Measurements from ENCODE around the gene NOTCH1. TPM values are rescaled to one million over a fixed set of nuclear protein-coding genes. Genes with fewer than 3 reads are reported as not detected.
"Not testable (repeated sequence)": the region's sequence is repeated elsewhere in the genome, so short reads cannot be mapped to it uniquely, and the experiment has no call there.

Gene NOTCH1
- total RNA-seq, 3 donors from 2014 or later = 12.6 to 33.8 (median 21.1) TPM

DNA sequence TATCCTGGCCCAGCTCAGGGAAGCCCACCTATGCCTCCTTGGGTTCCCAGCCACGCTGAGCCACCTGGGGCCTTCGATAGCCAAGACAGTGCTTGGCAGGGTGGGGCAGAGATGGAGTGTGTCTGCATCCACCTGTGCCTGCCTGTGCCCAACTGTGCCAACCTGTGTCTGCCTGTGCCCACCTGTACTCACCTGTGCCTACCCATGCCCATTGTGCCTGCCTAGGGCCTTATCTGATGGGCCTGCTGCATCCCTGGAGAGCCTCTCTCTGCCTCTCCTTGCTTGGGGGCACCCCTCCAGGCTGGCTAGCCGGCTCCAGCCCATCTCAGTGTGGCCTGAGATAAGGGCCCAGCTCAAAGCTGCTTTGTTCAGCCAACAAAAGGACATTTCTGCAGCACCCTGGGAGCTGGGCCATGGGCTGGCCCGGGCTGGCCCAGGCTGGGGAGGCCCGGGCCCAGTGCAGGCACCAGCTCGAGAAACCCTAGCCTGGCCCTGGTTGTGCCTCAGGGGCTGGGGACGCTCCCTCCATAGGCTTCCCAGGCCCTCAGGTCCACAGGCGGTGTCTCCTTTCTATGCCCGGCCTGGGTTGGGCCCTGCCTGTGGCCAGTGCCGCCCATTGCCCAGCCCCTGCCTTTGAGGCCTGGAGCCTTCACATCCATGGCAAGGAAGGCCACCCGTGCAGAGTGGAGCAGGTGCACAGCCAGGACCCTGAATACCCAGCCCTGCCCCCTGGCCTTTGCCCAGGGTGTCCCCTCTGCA lies 37.3 kb upstream of the NOTCH1 start:
- TF ChIP-seq, protein P1, sequence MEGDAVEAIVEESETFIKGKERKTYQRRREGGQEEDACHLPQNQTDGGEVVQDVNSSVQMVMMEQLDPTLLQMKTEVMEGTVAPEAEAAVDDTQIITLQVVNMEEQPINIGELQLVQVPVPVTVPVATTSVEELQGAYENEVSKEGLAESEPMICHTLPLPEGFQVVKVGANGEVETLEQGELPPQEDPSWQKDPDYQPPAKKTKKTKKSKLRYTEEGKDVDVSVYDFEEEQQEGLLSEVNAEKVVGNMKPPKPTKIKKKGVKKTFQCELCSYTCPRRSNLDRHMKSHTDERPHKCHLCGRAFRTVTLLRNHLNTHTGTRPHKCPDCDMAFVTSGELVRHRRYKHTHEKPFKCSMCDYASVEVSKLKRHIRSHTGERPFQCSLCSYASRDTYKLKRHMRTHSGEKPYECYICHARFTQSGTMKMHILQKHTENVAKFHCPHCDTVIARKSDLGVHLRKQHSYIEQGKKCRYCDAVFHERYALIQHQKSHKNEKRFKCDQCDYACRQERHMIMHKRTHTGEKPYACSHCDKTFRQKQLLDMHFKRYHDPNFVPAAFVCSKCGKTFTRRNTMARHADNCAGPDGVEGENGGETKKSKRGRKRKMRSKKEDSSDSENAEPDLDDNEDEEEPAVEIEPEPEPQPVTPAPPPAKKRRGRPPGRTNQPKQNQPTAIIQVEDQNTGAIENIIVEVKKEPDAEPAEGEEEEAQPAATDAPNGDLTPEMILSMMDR (IDR thresholded peaks at IDR 0.05) = no peak
- TF ChIP-seq POLR2AphosphoS5 (IDR thresholded peaks at IDR 0.05) = no peak
- TF ChIP-seq POLR2A (IDR thresholded peaks at IDR 0.05) = no peak
- H3K27me3 ChIP-seq = no peaks in the 10 kb centered on the region
- intact Hi-C loops (cut with DNase I; ENCODE audit: low total_unique reads) = no loop called here
- DNase-seq (ENCODE audit: low spot score in 2 of 2) = no peak
- H3K9me3 ChIP-seq = no peaks in the 10 kb centered on the region
- no peaks in the 10 kb centered on the region for H3K36me3 ChIP-seq
- H3K4me1 ChIP-seq = peaks cover 2 to 11% of the 10 kb centered on the region in 2 donors
- no peak overlapping the region for H3K4me3 ChIP-seq
- H3K27ac ChIP-seq = no peak overlapping the region

DNA sequence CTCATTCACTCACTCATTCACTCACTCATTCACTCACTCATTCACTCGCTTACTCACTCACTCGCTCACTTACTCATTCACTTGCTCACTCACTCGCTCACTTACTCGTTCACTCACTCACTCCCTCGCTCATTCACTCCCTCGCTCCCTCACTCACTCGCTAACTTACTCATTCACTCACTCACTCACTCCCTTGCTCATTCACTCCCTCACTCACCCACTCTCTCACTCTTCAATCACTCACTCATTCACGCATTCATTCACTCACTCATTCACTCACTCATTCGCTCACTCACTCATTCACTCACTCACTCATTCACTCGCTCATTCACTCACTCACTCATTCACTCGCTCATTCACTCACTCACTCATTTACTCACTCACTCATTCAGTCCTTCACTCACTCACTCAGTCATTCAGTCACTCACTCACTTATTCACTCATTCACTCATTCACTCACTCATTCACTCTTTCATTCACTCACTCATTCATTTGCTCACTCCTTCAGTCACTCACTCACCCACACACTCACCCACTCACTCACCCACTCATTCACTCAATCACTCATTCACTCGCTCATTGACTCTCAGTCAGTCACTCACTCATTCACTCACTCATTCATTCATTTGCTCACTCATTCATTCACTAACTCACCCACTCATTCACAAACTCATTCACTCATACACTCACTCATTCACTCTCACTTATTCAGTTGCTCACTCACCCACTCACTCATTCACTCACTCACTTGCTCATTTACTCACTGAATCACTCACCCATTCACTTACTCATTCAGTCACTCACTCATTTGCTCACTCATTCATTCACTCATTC lies 36.0 kb upstream of the NOTCH1 start:
- intact Hi-C loops (cut with DNase I; ENCODE audit: low total_unique reads) = no loop called here
- no peak overlapping the region for H3K4me3 ChIP-seq
- H3K27ac ChIP-seq = no peak overlapping the region
- no peaks in the 10 kb centered on the region for H3K4me1 ChIP-seq
- DNase-seq (ENCODE audit: low spot score in 2 of 2) = no peak
- no peaks in the 10 kb centered on the region for H3K9me3 ChIP-seq
- TF ChIP-seq POLR2AphosphoS5 (IDR thresholded peaks at IDR 0.05) (no peak), POLR2A (IDR thresholded peaks at IDR 0.05) (no peak)
- TF ChIP-seq, protein P1 (IDR thresholded peaks at IDR 0.05) = no peak
- no peaks in the 10 kb centered on the region for H3K27me3 ChIP-seq
- H3K36me3 ChIP-seq = no peaks in the 10 kb centered on the region

DNA sequence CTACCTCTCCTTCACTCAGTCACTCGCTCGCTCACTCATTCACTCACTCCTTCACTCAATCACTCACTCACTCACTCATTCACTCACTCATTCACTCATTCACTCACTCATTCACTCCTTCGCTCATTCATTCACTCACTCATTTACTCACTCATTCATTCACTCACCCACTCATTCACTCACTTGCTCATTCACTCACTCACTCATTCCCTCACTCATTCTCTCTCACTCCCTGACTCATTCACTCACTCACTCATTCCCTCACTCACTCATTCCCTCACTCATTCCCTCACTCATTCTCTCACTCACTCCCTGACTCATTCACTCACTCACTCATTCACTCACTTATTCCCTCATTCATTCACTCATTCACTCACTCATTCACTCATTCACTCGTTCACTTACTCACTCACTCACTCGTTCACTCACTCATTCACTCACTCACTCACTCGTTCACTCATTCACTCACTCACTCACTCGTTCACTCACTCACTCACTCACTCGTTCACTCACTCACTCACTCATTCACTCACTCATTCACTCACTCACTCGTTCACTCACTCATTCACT lies 33.9 kb upstream of the NOTCH1 start:
- H3K4me3 ChIP-seq; DNase-seq (ENCODE audit: low spot score in 2 of 2); H3K36me3 ChIP-seq; H3K4me1 ChIP-seq; H3K27ac ChIP-seq; H3K27me3 ChIP-seq; intact Hi-C loops (cut with DNase I; ENCODE audit: low total_unique reads); H3K9me3 ChIP-seq: not testable (repeated sequence)

DNA sequence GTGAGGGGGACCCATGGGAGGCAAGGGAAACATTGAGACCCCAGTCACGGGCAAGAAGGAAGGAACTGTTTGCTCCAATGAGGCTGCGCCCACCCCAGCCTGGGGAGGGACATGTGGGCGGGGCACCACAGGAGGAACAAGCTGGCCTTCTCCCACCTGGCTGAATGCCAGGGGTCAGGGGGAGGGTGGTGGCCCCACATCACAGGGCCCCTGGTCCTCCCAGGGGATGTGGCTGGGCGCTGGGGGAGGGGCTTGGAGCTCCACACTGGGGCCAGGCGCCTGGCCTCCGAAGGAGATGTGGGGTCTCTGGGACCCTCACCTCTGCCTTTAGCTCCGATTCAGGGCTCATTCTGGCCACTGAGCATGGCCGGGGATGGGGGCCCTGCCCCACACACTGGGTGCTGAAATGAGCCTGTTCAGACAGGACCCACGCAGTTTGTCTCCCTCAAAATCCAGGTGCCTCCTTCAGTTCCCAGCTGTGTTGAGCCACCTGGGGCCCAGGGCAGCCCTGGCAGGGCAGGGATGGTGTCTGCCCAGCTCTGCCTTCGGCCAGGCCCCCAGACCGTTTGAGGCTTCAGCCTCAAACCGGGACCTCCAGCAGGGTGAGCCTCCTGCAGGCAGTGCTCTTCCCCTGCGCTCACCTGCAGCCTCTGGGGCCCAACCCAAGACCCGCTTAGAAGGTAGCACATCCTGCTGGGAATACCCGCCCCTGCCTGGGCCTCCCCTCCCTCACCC lies 33.2 kb upstream of the NOTCH1 start:
- Histone ChIP-seq H3K36me3 (no peaks in the 10 kb centered on the region), H3K4me1 (no peaks in the 10 kb centered on the region), H3K27ac (no peak overlapping the region), H3K27me3 (no peaks in the 10 kb centered on the region), H3K9me3 (no peaks in the 10 kb centered on the region), H3K4me3 (no peak overlapping the region)
- intact Hi-C loops (cut with DNase I; ENCODE audit: low total_unique reads) = no loop called here
- DNase-seq (ENCODE audit: low spot score in 2 of 2) = no peak
- no peak for TF ChIP-seq POLR2AphosphoS5 (IDR thresholded peaks at IDR 0.05)

DNA sequence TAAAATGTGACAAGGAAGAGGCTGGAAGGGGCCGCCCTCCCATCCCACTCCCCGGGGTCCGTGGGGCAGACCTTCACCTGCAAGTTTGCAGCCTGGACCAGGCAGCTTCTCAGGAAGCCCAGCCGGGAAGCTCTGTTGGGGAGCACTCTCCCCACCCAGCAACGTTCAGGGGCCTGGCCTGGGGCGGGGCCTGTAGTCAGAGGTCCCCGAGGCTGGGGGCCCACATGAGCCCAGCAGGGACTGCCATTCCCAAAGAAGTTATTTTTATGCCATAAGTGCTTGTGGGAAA lies 32.7 kb upstream of the NOTCH1 start:
- no peak for DNase-seq (ENCODE audit: low spot score in 2 of 2)
- no peak overlapping the region for H3K27ac ChIP-seq
- TF ChIP-seq POLR2AphosphoS5 (IDR thresholded peaks at IDR 0.05) = no peak
- TF ChIP-seq, protein P1 (IDR thresholded peaks at IDR 0.05) = no peak
- TF ChIP-seq POLR2A (IDR thresholded peaks at IDR 0.05) = no peak
- H3K9me3 ChIP-seq = no peaks in the 10 kb centered on the region
- intact Hi-C loops (cut with DNase I; ENCODE audit: low total_unique reads) = no loop called here
- no peaks in the 10 kb centered on the region for H3K27me3 ChIP-seq
- H3K36me3 ChIP-seq = no peaks in the 10 kb centered on the region
- H3K4me1 ChIP-seq = no peaks in the 10 kb centered on the region
- H3K4me3 ChIP-seq = no peak overlapping the region
